HEK293 (cell line): ENCODE measurements around the gene ZNF775.

Source experiments
- AEBP2 ChIP-seq: fragments of 450-650 bp; formaldehyde crosslinking; IDR thresholded peaks from 2 replicates; pipeline ENCODE4 v1.5.1; 2016; ENCODE audit warnings: missing biosample characterization, missing genetic modification characterization, borderline replicate concordance
- EGR2 ChIP-seq: fragments of 450-650 bp; formaldehyde crosslinking; IDR thresholded peaks from 2 replicates; pipeline ENCODE4 v1.5.1; 2016; ENCODE audit warnings: low read depth, missing biosample characterization, missing genetic modification characterization
- HIC1 ChIP-seq: fragments of 450-650 bp; formaldehyde crosslinking; IDR thresholded peaks from 2 replicates; pipeline ENCODE4 v1.5.1; 2016; ENCODE audit warnings: missing biosample characterization, missing genetic modification characterization
- IKZF3 ChIP-seq: fragments of 450-650 bp; IDR thresholded peaks from 2 replicates; pipeline ENCODE4 v1.5.0; 2018; ENCODE audit warnings: missing biosample characterization, mild to moderate bottlenecking, missing genetic modification characterization, moderate library complexity
- KLF16 ChIP-seq: fragments of 450-650 bp; formaldehyde crosslinking; IDR thresholded peaks from 2 replicates; pipeline ENCODE4 v1.5.1; 2017; ENCODE audit warnings: missing biosample characterization, missing genetic modification characterization
- MZF1 ChIP-seq: fragments of 450-650 bp; formaldehyde crosslinking; IDR thresholded peaks from 2 replicates; pipeline ENCODE4 v1.5.1; 2017; ENCODE audit warnings: missing biosample characterization, missing genetic modification characterization, borderline replicate concordance
- PBX3 ChIP-seq: sonication (generic); formaldehyde crosslinking; IDR thresholded peaks from 2 replicates; pipeline ENCODE4 v1.8.1; 2022; ENCODE audit warnings: mild to moderate bottlenecking, moderate library complexity, missing genetic modification reagents
- REST ChIP-seq: fragments of 450-650 bp; formaldehyde crosslinking; IDR thresholded peaks from 2 replicates; pipeline ENCODE4 v1.5.1; 2016; ENCODE audit warnings: missing biosample characterization, missing genetic modification characterization
- SP2 ChIP-seq: fragments of 450-650 bp; formaldehyde crosslinking; IDR thresholded peaks from 2 replicates; pipeline ENCODE4 v1.5.1; 2016; ENCODE audit warnings: missing biosample characterization, missing genetic modification characterization
- ZBTB17 ChIP-seq: fragments of 450-650 bp; formaldehyde crosslinking; IDR thresholded peaks from 2 replicates; pipeline ENCODE4 v1.5.1; 2016; ENCODE audit warnings: missing biosample characterization, missing genetic modification characterization
- ZBTB21 ChIP-seq: fragments of 450-650 bp; formaldehyde crosslinking; IDR thresholded peaks from 2 replicates; pipeline ENCODE4 v1.5.1; 2017; ENCODE audit warnings: missing biosample characterization, missing genetic modification characterization
- ZBTB8A ChIP-seq: fragments of 450-650 bp; formaldehyde crosslinking; IDR thresholded peaks from 2 replicates; pipeline ENCODE4 v1.5.1; 2016; ENCODE audit warnings: missing biosample characterization, missing genetic modification characterization
- ZFHX2 ChIP-seq: fragments of 450-650 bp; formaldehyde crosslinking; conservative IDR thresholded peaks from 2 replicates; pipeline ENCODE4 v1.5.1; 2016; ENCODE audit warnings: missing biosample characterization, missing genetic modification characterization
- ZNF155 ChIP-seq: fragments of 450-650 bp; formaldehyde crosslinking; IDR thresholded peaks from 2 replicates; pipeline ENCODE4 v1.5.1; 2016; ENCODE audit warnings: missing biosample characterization, missing genetic modification characterization
- ZNF221 ChIP-seq: fragments of 450-650 bp; formaldehyde crosslinking; IDR thresholded peaks from 2 replicates; pipeline ENCODE4 v1.5.1; 2017; ENCODE audit warnings: missing biosample characterization, missing genetic modification characterization, borderline replicate concordance
- ZNF24 ChIP-seq: fragments of 450-650 bp; formaldehyde crosslinking; IDR thresholded peaks from 2 replicates; pipeline ENCODE4 v1.5.1; 2016; ENCODE audit warnings: missing biosample characterization, missing genetic modification characterization
- ZNF311 ChIP-seq: fragments of 450-650 bp; formaldehyde crosslinking; IDR thresholded peaks from 2 replicates; pipeline ENCODE4 v1.5.1; 2017; ENCODE audit warnings: missing biosample characterization, missing genetic modification characterization, borderline replicate concordance
- ZNF335 ChIP-seq: fragments of 450-650 bp; formaldehyde crosslinking; conservative IDR thresholded peaks from 2 replicates; pipeline ENCODE4 v1.5.1; 2016; ENCODE audit warnings: missing biosample characterization, missing genetic modification characterization
- ZNF341 ChIP-seq: fragments of 450-650 bp; formaldehyde crosslinking; IDR thresholded peaks from 2 replicates; pipeline ENCODE4; 2016; ENCODE audit warnings: low read depth, missing biosample characterization, missing genetic modification characterization
- ZNF394 ChIP-seq: fragments of 450-650 bp; formaldehyde crosslinking; IDR thresholded peaks from 2 replicates; pipeline ENCODE4 v1.5.1; 2016; ENCODE audit warnings: missing biosample characterization, missing genetic modification characterization, mild to moderate bottlenecking, moderate library complexity, borderline replicate concordance
- ZNF423 ChIP-seq: fragments of 450-650 bp; formaldehyde crosslinking; IDR thresholded peaks from 2 replicates; pipeline ENCODE4 v1.5.1; 2016; ENCODE audit warnings: missing biosample characterization, missing genetic modification characterization
- ZNF513 ChIP-seq: fragments of 450-650 bp; IDR thresholded peaks from 2 replicates; pipeline ENCODE4 v1.5.1; 2018; ENCODE audit warnings: missing biosample characterization, missing genetic modification characterization
- ZNF529 ChIP-seq: fragments of 450-650 bp; formaldehyde crosslinking; IDR thresholded peaks from 2 replicates; pipeline ENCODE4 v1.5.1; 2017; ENCODE audit warnings: missing genetic modification characterization, missing biosample characterization; ENCODE audit not compliant: insufficient replicate concordance
- ZNF530 ChIP-seq: fragments of 450-650 bp; formaldehyde crosslinking; IDR thresholded peaks from 2 replicates; pipeline ENCODE4 v1.5.1; 2016; ENCODE audit warnings: low read depth, missing biosample characterization, missing genetic modification characterization
- ZNF555 ChIP-seq: fragments of 450-650 bp; formaldehyde crosslinking; conservative IDR thresholded peaks from 2 replicates; pipeline ENCODE4 v1.5.1; 2017; ENCODE audit warnings: missing biosample characterization, mild to moderate bottlenecking, missing genetic modification characterization, inconsistent platforms
- ZNF558 ChIP-seq: fragments of 450-650 bp; formaldehyde crosslinking; IDR thresholded peaks from 2 replicates; pipeline ENCODE4 v1.5.1; 2016; ENCODE audit warnings: missing biosample characterization, missing genetic modification characterization
- ZNF580 ChIP-seq: fragments of 450-650 bp; formaldehyde crosslinking; IDR thresholded peaks from 2 replicates; pipeline ENCODE4 v1.5.1; 2016; ENCODE audit warnings: missing biosample characterization, missing genetic modification characterization
- ZNF600 ChIP-seq: fragments of 450-650 bp; formaldehyde crosslinking; IDR thresholded peaks from 2 replicates; pipeline ENCODE4 v1.5.1; 2016; ENCODE audit warnings: missing biosample characterization, missing genetic modification characterization
- ZNF624 ChIP-seq: fragments of 450-650 bp; formaldehyde crosslinking; IDR thresholded peaks from 2 replicates; pipeline ENCODE4 v1.5.1; 2017; ENCODE audit warnings: missing biosample characterization, missing genetic modification characterization
- ZNF830 ChIP-seq: fragments of 450-650 bp; IDR thresholded peaks from 2 replicates; pipeline ENCODE4 v1.5.0; 2018; ENCODE audit warnings: missing biosample characterization, missing genetic modification characterization, low read depth, mild to moderate bottlenecking, moderate library complexity

The ZNF775 gene

GRCh38 chr7:150368096-150368883 is 10.8 kb upstream of the ZNF775 start, which contains the start of gene REPIN1 (continued):
- TF ChIP-seq ZNF555 (tag by site-specific recombination) (no peak), ZNF529 (tag by site-specific recombination) (no peak), ZNF513 (tag by site-specific recombination) (no peak), ZNF311 (tag by site-specific recombination) (no peak), ZNF558 (no peak), ZNF24 (no peak), PBX3 (no peak), ZNF155 (tag by site-specific recombination) (no peak), ZNF600 (tag by site-specific recombination) (peak; percentile 25; the same call in 1 of the 2 replicates), ZNF530 (tag by site-specific recombination) (no peak), ZBTB17 (tag by site-specific recombination) (peak; percentile 59), ZNF423 (tag by site-specific recombination) (no peak), ZBTB21 (tag by site-specific recombination) (no peak), MZF1 (no peak), SP2 (tag by site-specific recombination) (0 out of 2 replicates have a peak, but pooled peaks have one; percentile 19), ZNF221 (no peak), ZNF624 (tag by site-specific recombination) (no peak), KLF16 (tag by site-specific recombination) (0 out of 2 replicates have a peak, but pooled peaks have one; percentile 35), ZBTB8A (tag by site-specific recombination) (peak; percentile 94), ZNF335 (tag by site-specific recombination) (peak; percentile 81), ZNF580 (tag by site-specific recombination) (no peak), ZFHX2 (tag by site-specific recombination) (no peak), HIC1 (peak; percentile 95), IKZF3 (tag by site-specific recombination) (peak; percentile 61), REST (tag by site-specific recombination) (no peak), ZNF830 (no peak), ZNF341 (tag by site-specific recombination) (no peak; the same call in 1 of the 2 replicates), ZNF394 (tag by site-specific recombination) (peak; percentile 45; the same call in 1 of the 2 replicates), EGR2 (tag by site-specific recombination) (no peak), AEBP2 (tag by site-specific recombination) (no peak)
